CD4-positive, alpha-beta T cell treated with Interleukin-10 for 1 hour (primary cell): ENCODE data around the gene ATF7IP.

Experiments
- DNase-seq: peaks from one replicate; pipeline ENCODE4 v3.0.0-alpha.2; 2020

The ATF7IP gene

GRCh38 chr12:14505626-14506596 is 140.4 kb downstream of the ATF7IP start:
- DNase-seq = no peak

- DNase-seq = no peak
These were observed 145.1 kb downstream of the ATF7IP start for GRCh38 chr12:14510574-14510973.

GRCh38 chr12:14514154-14514842 is 148.8 kb downstream of the ATF7IP start:
- DNase-seq = no peak

GRCh38 chr12:14514946-14515345 is 149.5 kb downstream of the ATF7IP start:
- no peak for DNase-seq

- no peak for DNase-seq
These were observed 156.3 kb downstream of the ATF7IP start for GRCh38 chr12:14521822-14522221.

GRCh38 chr12:14525964-14526363 is 160.5 kb downstream of the ATF7IP start:
- no peak for DNase-seq

GRCh38 chr12:14532152-14532551 is 166.7 kb downstream of the ATF7IP start:
- no peak for DNase-seq

GRCh38 chr12:14537088-14537487 is 171.6 kb downstream of the ATF7IP start:
- no peak for DNase-seq

GRCh38 chr12:14540801-14541462 is 175.4 kb downstream of the ATF7IP start:
- no peak for DNase-seq

GRCh38 chr12:14545144-14546124 is 180.0 kb downstream of the ATF7IP start:
- no peak for DNase-seq

GRCh38 chr12:14547571-14547970 is 182.1 kb downstream of the ATF7IP start:
- no peak for DNase-seq

GRCh38 chr12:14548609-14549008 is 183.1 kb downstream of the ATF7IP start:
- no peak for DNase-seq
